Neural cell (in vitro differentiated cells): ENCODE results near the gene GRAMD4.

Experiments
- CTCF ChIP-seq: fragments of 450-650 bp; IDR thresholded peaks from 2 replicates; pipeline ENCODE4 v1.5.1; 2014; ENCODE audit warnings: antibody characterized with exemption, mild to moderate bottlenecking, moderate library complexity; ENCODE audit not compliant: poor library complexity, severe bottlenecking
- EP300 ChIP-seq: fragments of 450-650 bp; conservative IDR thresholded peaks from 2 replicates; pipeline ENCODE4 v1.6.1; 2014; ENCODE audit warnings: antibody characterized with exemption, mild to moderate bottlenecking, moderate library complexity; ENCODE audit not compliant: poor library complexity, severe bottlenecking
- EZH2 ChIP-seq: fragments of 200-600, 300-800 bp; shearing (Covaris generic), sonication (generic); IDR thresholded peaks from 2 replicates; pipeline ENCODE4 v1.6.1; 2014; ENCODE audit warnings: antibody characterized with exemption, low read length, borderline replicate concordance, mild to moderate bottlenecking; ENCODE audit not compliant: insufficient read depth, poor library complexity, severe bottlenecking
- MXI1 ChIP-seq: fragments of 450-650 bp; conservative IDR thresholded peaks from 2 replicates; pipeline ENCODE4 v1.6.1; 2014; ENCODE audit warnings: antibody characterized with exemption, mild to moderate bottlenecking; ENCODE audit not compliant: poor library complexity, severe bottlenecking
- POLR2AphosphoS5 ChIP-seq: IDR thresholded peaks from 2 replicates; pipeline ENCODE4 v1.6.1; 2012
- RAD21 ChIP-seq: fragments of 450-650 bp; conservative IDR thresholded peaks from 2 replicates; pipeline ENCODE4 v1.6.1; 2014; ENCODE audit warnings: antibody characterized with exemption, mild to moderate bottlenecking, moderate library complexity
- REST ChIP-seq: IDR thresholded peaks from 2 replicates; pipeline ENCODE4 v1.6.1; 2012; ENCODE audit warnings: borderline replicate concordance
- TAF1 ChIP-seq: IDR thresholded peaks from 2 replicates; pipeline ENCODE4 v1.6.1; 2012; ENCODE audit warnings: low read depth

GRCh38 chr22:46611189-46611588, 9.0 kb upstream of the GRAMD4 start:
- TF ChIP-seq RAD21 = no peak
- TF ChIP-seq CTCF = no peak
- TF ChIP-seq MXI1 = no peak
- TF ChIP-seq REST = no peak
- no peak for TF ChIP-seq TAF1
- TF ChIP-seq POLR2AphosphoS5 = no peak
- no peak for TF ChIP-seq EZH2
- TF ChIP-seq EP300 = no peak
